ENCODE measurements around the gene MRPL28. TPM values are rescaled to one million over a fixed set of nuclear protein-coding genes. Genes with fewer than 3 reads are reported as not detected.

Gene MRPL28
- total RNA-seq, 1 experiment from 2014 or later, result 61.4 TPM

GRCh38 chr16:347203-347602 is 23.1 kb downstream of the MRPL28 start:
- Histone ChIP-seq H4K20me1 (ENCODE audit: insufficient read depth) (no peaks in the 10 kb centered on the region), H3K36me3 (ENCODE audit: control insufficient read depth in 1 of 2, insufficient read depth in 2 of 2, low read length in 2 of 2) (peaks cover 0 to 11% of the 10 kb centered on the region in 2 experiments; a peak in 1 of 4 replicates), H2AFZ (ENCODE audit: low read depth, low read length, poor library complexity, severe bottlenecking) (no peak overlapping the region), H3K4me2 (ENCODE audit: low read length) (no peak overlapping the region), H3K9ac (ENCODE audit: low read length) (no peak overlapping the region), H3K27me3 (ENCODE audit: insufficient read depth, low read length) (no peaks in the 10 kb centered on the region), H3K9me3 (ENCODE audit: control insufficient read depth in 1 of 2, insufficient read depth in 1 of 2, low read depth in 1 of 2, low read length in 2 of 2) (no peaks in the 10 kb centered on the region), H3K79me2 (ENCODE audit: insufficient read depth, low read length) (peaks cover 90% of the 10 kb centered on the region), H3K9me2 (ENCODE audit: insufficient read depth) (no peaks in the 10 kb centered on the region), H3K4me3 (replicated peaks in 1 of 2; ENCODE audit: low read depth in 1 of 2, low read length in 2 of 2) (no peak overlapping the region), H3K27ac (ENCODE audit: low read depth, low read length) (no peak overlapping the region), H3K4me1 (ENCODE audit: control insufficient read depth in 1 of 2, insufficient read depth in 2 of 2, low read length in 2 of 2) (no peaks in the 10 kb centered on the region)
- CTCF ChIA-PET, result no interaction called here
- ATAC-seq (no peak), DNase-seq (ENCODE audit: low read depth, low spot score) (no peak)
- POLR2A ChIA-PET, result no interaction called here
- no peak for TF ChIP-seq SRF (IDR thresholded peaks at IDR 0.05; ENCODE audit: low read depth)
- intact Hi-C loops (cut with micrococcal nuclease), result no loop called here
- BruUV-seq (replicated peaks), result no TSS peak
- RAD21 ChIA-PET (ENCODE audit: low non-redundant PET in 1 of 2, low total read pairs in 2 of 2, uncharacterized antibody in 2 of 2, unreplicated experiment in 2 of 2), result no interaction called here

GRCh38 chr16:346587-346986 is 23.8 kb downstream of the MRPL28 start:
- Histone ChIP-seq H3K79me2 (ENCODE audit: insufficient read depth, low read length) (peaks cover 88% of the 10 kb centered on the region), H3K27ac (ENCODE audit: low read depth, low read length) (no peak overlapping the region), H3K4me2 (ENCODE audit: low read length) (no peak overlapping the region), H2AFZ (ENCODE audit: low read depth, low read length, poor library complexity, severe bottlenecking) (no peak overlapping the region), H3K9me2 (ENCODE audit: insufficient read depth) (no peaks in the 10 kb centered on the region), H3K9ac (ENCODE audit: low read length) (no peak overlapping the region), H3K27me3 (ENCODE audit: insufficient read depth, low read length) (no peaks in the 10 kb centered on the region), H3K4me1 (ENCODE audit: control insufficient read depth in 1 of 2, insufficient read depth in 2 of 2, low read length in 2 of 2) (no peaks in the 10 kb centered on the region), H3K9me3 (ENCODE audit: control insufficient read depth in 1 of 2, insufficient read depth in 1 of 2, low read depth in 1 of 2, low read length in 2 of 2) (no peaks in the 10 kb centered on the region), H3K4me3 (replicated peaks in 1 of 2; ENCODE audit: low read depth in 1 of 2, low read length in 2 of 2) (no peak overlapping the region), H4K20me1 (ENCODE audit: insufficient read depth) (no peaks in the 10 kb centered on the region), H3K36me3 (ENCODE audit: control insufficient read depth in 1 of 2, insufficient read depth in 2 of 2, low read length in 2 of 2) (peaks cover 0 to 11% of the 10 kb centered on the region in 2 experiments; a peak in 1 of 4 replicates)
- no TSS peak for BruUV-seq (replicated peaks)
- DNase-seq (ENCODE audit: low read depth, low spot score) (no peak), ATAC-seq (no peak)
- RAD21 ChIA-PET (ENCODE audit: low non-redundant PET in 1 of 2, low total read pairs in 2 of 2, uncharacterized antibody in 2 of 2, unreplicated experiment in 2 of 2), result no interaction called here
- intact Hi-C loops (cut with micrococcal nuclease), result no loop called here
- CTCF ChIA-PET, result no interaction called here
- POLR2A ChIA-PET, result no interaction called here
- TF ChIP-seq SIN3A (IDR thresholded peaks at IDR 0.05; ENCODE audit: low read depth) (no peak), ZFX (IDR thresholded peaks at IDR 0.05) (no peak), TCF7L2 (IDR thresholded peaks at IDR 0.05; ENCODE audit: borderline replicate concordance, extremely low read depth, insufficient read depth, insufficient read length) (no peak), REST (IDR thresholded peaks at IDR 0.05; ENCODE audit: low read depth) (no peak), CBX3 (IDR thresholded peaks at IDR 0.05; ENCODE audit: low read depth) (no peak)

Measured in HCT116 (cell line).